Measurements from ENCODE around the gene C11orf98. TPM values are rescaled to one million over a fixed set of nuclear protein-coding genes. Genes with fewer than 3 reads are reported as not detected.

Gene C11orf98
- total RNA-seq, 2 donors from 2014 or later: 125 to 140 TPM

- H3K4me3 ChIP-seq (ENCODE audit: low read length): peak overlapping the region; percentile 91
- H3K4me1 ChIP-seq (ENCODE audit: control insufficient read depth, insufficient read depth, low read length): no peaks in the 10 kb centered on the region
- Mint-ChIP-seq H3K27me3 (ENCODE audit: insufficient read depth) (no peaks in the 10 kb centered on the region), H3K9me3 (no peaks in the 10 kb centered on the region), H3K4me3 (peak overlapping the region; percentile 98), H3K27ac (peak overlapping the region; percentile 97), H3K4me1 (peaks cover 20% of the 10 kb centered on the region), H3K36me3 (ENCODE audit: low read depth) (peaks cover 25% of the 10 kb centered on the region)
- peaks cover 21% of the 10 kb centered on the region for H3K36me3 ChIP-seq (ENCODE audit: control insufficient read depth, insufficient read depth, low read length)
- no peaks in the 10 kb centered on the region for H3K27me3 ChIP-seq (ENCODE audit: control insufficient read depth, insufficient read depth, low read length, poor library complexity, severe bottlenecking)
- H3K9ac ChIP-seq (ENCODE audit: extremely low read depth, low read length, poor library complexity, severe bottlenecking): no peak overlapping the region
- no peak for TF ChIP-seq CTCF (conservative IDR thresholded peaks at IDR 0.05)
- DNase-seq: no peak
- no peaks in the 10 kb centered on the region for H3K9me3 ChIP-seq (ENCODE audit: control insufficient read depth, low read length)
- 97 to 100% methylated on average over 1 to 2 of the region's 2 CpGs for WGBS, 2 experiments (ENCODE audit: insufficient coverage in 1 of 2, insufficient read length in 1 of 2)
- H3K27ac ChIP-seq (ENCODE audit: low read depth, low read length): no peak overlapping the region
These were observed 2.5 kb upstream of the C11orf98 start for GRCh38 chr11:62667460-62667859.

- 50 to 66% methylated on average over 14 to 16 of the region's 16 CpGs for WGBS, 2 experiments (ENCODE audit: insufficient coverage in 1 of 2, insufficient read length in 1 of 2)
- Histone ChIP-seq H3K27me3 (ENCODE audit: control insufficient read depth, insufficient read depth, low read length, poor library complexity, severe bottlenecking) (no peaks in the 10 kb centered on the region), H3K9ac (ENCODE audit: extremely low read depth, low read length, poor library complexity, severe bottlenecking) (peak overlapping the region; percentile 91), H3K9me3 (ENCODE audit: control insufficient read depth, low read length) (no peaks in the 10 kb centered on the region), H3K27ac (ENCODE audit: low read depth, low read length) (no peak overlapping the region), H3K4me3 (ENCODE audit: low read length) (peak overlapping the region; percentile 91), H3K4me1 (ENCODE audit: control insufficient read depth, insufficient read depth, low read length) (no peaks in the 10 kb centered on the region), H3K36me3 (ENCODE audit: control insufficient read depth, insufficient read depth, low read length) (peaks cover 25% of the 10 kb centered on the region)
- peaks cover 20% of the 10 kb centered on the region for H3K4me1 Mint-ChIP-seq
- H3K27ac Mint-ChIP-seq: peak overlapping the region; percentile 97
- H3K9me3 Mint-ChIP-seq: no peaks in the 10 kb centered on the region
- H3K4me3 Mint-ChIP-seq: peak overlapping the region; percentile 98
- peak; percentile 57 for DNase-seq
- H3K36me3 Mint-ChIP-seq (ENCODE audit: low read depth): peaks cover 29% of the 10 kb centered on the region
- H3K27me3 Mint-ChIP-seq (ENCODE audit: insufficient read depth): no peaks in the 10 kb centered on the region
- TF ChIP-seq CTCF (conservative IDR thresholded peaks at IDR 0.05): no peak
These were observed 1.4 kb upstream of the C11orf98 start for GRCh38 chr11:62666259-62666926.

GRCh38 chr11:62665599-62666258 lies 719 bp upstream of the C11orf98 start:
- H3K36me3 Mint-ChIP-seq (ENCODE audit: low read depth): peaks cover 31% of the 10 kb centered on the region
- WGBS, 2 experiments (ENCODE audit: insufficient coverage in 1 of 2, insufficient read length in 1 of 2): 4 to 5% methylated on average over 25 to 39 of the region's 39 CpGs
- peak; percentile 60 for DNase-seq

More at GRCh38 chr11:62665599-62666258, 719 bp upstream of the C11orf98 start:
- no peak for TF ChIP-seq CTCF (conservative IDR thresholded peaks at IDR 0.05)
- H3K27ac ChIP-seq (ENCODE audit: low read depth, low read length): peak overlapping the region; percentile 61
- Mint-ChIP-seq H3K9me3 (no peaks in the 10 kb centered on the region), H3K4me1 (peaks cover 20% of the 10 kb centered on the region), H3K4me3 (peak overlapping the region; percentile 98), H3K27me3 (ENCODE audit: insufficient read depth) (no peaks in the 10 kb centered on the region), H3K27ac (peak overlapping the region; percentile 97)
- peak overlapping the region; percentile 91 for H3K9ac ChIP-seq (ENCODE audit: extremely low read depth, low read length, poor library complexity, severe bottlenecking)
- H3K4me1 ChIP-seq (ENCODE audit: control insufficient read depth, insufficient read depth, low read length): no peaks in the 10 kb centered on the region
- H3K9me3 ChIP-seq (ENCODE audit: control insufficient read depth, low read length): no peaks in the 10 kb centered on the region
- peaks cover 25% of the 10 kb centered on the region for H3K36me3 ChIP-seq (ENCODE audit: control insufficient read depth, insufficient read depth, low read length)
- H3K4me3 ChIP-seq (ENCODE audit: low read length): peak overlapping the region; percentile 91
- no peaks in the 10 kb centered on the region for H3K27me3 ChIP-seq (ENCODE audit: control insufficient read depth, insufficient read depth, low read length, poor library complexity, severe bottlenecking)

Measured in endodermal cell (in vitro differentiated cells).